IMR-90 (cell line): ENCODE results near the gene MS4A5. TPM values are rescaled to one million over a fixed set of nuclear protein-coding genes. Genes with fewer than 3 reads are reported as not detected.

Source experiments
- ATAC-seq: fragments of 200-7000 bp; cut with Tn5 transposase; 2 replicates; pipeline ENCODE4 v1.9.1; 2020; ENCODE audit warnings: low read depth, mild to moderate bottlenecking, moderate library complexity
- BruUV-seq: library from RNA; stranded (reverse); fragments of 400-500 nt; replicated peaks from 2 replicates; lab custom pipeline; 2021; lab: Mats Ljungman, UMichigan
- CTCF ChIA-PET: fragments of 300-600 bp; formaldehyde crosslinking; extraction: SDS; loops from one replicate; lab custom pipeline; 2021; ENCODE audit warnings: antibody characterized with exemption; lab: Yijun Ruan, JAX
- POLR2A ChIA-PET: fragments of 300-600 bp; sonication (Branson Sonifier 250); formaldehyde crosslinking; loops from one replicate; lab custom pipeline; 2022; ENCODE audit warnings: antibody characterized with exemption; ENCODE audit not compliant: unreplicated experiment; lab: Charles Lee
- DNase-seq: peaks from one replicate; pipeline ENCODE4 v3.0.0; 2013
- H2AFZ ChIP-seq: replicated peaks from 2 replicates; pipeline ENCODE3; 2013; ENCODE audit warnings: low read length, mild to moderate bottlenecking; ENCODE audit not compliant: poor library complexity
- H2AK5ac ChIP-seq: 2 replicates; pipeline ENCODE4 v1.6.1; 2013; ENCODE audit warnings: low read depth, low read length, inconsistent platforms
- H2AK9ac ChIP-seq: replicated peaks from 2 replicates; pipeline ENCODE3; 2013; ENCODE audit warnings: mild to moderate bottlenecking, low read depth, low read length, moderate library complexity; ENCODE audit not compliant: poor library complexity
- H2BK120ac ChIP-seq: 2 replicates; pipeline ENCODE4 v1.6.1; 2013; ENCODE audit warnings: low read depth, low read length, inconsistent platforms
- H2BK15ac ChIP-seq: 3 replicates; pipeline ENCODE4 v1.6.1; 2013; ENCODE audit warnings: low read depth, low read length, inconsistent platforms
- H2BK20ac ChIP-seq: 2 replicates; pipeline ENCODE4 v1.6.1; 2013; ENCODE audit warnings: low read depth, mild to moderate bottlenecking, inconsistent platforms, low read length, moderate library complexity
- H2BK5ac ChIP-seq: 2 replicates; pipeline ENCODE4 v1.6.1; 2013; ENCODE audit warnings: mild to moderate bottlenecking, low read depth, low read length, inconsistent platforms; ENCODE audit not compliant: poor library complexity, severe bottlenecking
- H3K14ac ChIP-seq: replicated peaks from 2 replicates; pipeline ENCODE4 v1.6.1; 2013; ENCODE audit warnings: low read depth, low read length, inconsistent platforms
- H3K18ac ChIP-seq: 2 replicates; pipeline ENCODE4 v1.6.1; 2013; ENCODE audit warnings: low read depth, low read length, control low read depth
- H3K23ac ChIP-seq: 2 replicates; pipeline ENCODE4 v1.6.1; 2013; ENCODE audit warnings: low read depth, low read length, inconsistent platforms
- H3K27ac ChIP-seq: 2 replicates; pipeline ENCODE4 v1.5.1; 2013; ENCODE audit warnings: mild to moderate bottlenecking, control low read depth, low read length; ENCODE audit not compliant: insufficient read depth
- H3K27me3 ChIP-seq: 2 replicates; pipeline ENCODE4 v1.6.1; 2013; ENCODE audit warnings: low read length; ENCODE audit not compliant: control insufficient read depth, insufficient read depth
- H3K36me3 ChIP-seq: 2 replicates; pipeline ENCODE4 v1.6.1; 2013; ENCODE audit warnings: low read length, mixed read lengths; ENCODE audit not compliant: control insufficient read depth, insufficient read depth
- H3K4ac ChIP-seq: 2 replicates; pipeline ENCODE4 v1.6.1; 2013; ENCODE audit warnings: low read depth, low read length, inconsistent platforms
- H3K4me1 ChIP-seq: 2 replicates; pipeline ENCODE4 v1.6.1; 2013; ENCODE audit warnings: low read length, mixed read lengths; ENCODE audit not compliant: control insufficient read depth, insufficient read depth
- H3K4me2 ChIP-seq: 2 replicates; pipeline ENCODE4 v1.6.1; 2013; ENCODE audit warnings: low read depth, mild to moderate bottlenecking, control low read depth, low read length, moderate library complexity
- H3K4me3 ChIP-seq: 2 replicates; pipeline ENCODE4 v1.5.1; 2013; ENCODE audit warnings: low read depth, mild to moderate bottlenecking, control low read depth, low read length, moderate library complexity; ENCODE audit not compliant: insufficient read depth
- H3K56ac ChIP-seq: 2 replicates; pipeline ENCODE4 v1.6.1; 2013; ENCODE audit warnings: low read length, inconsistent platforms; ENCODE audit not compliant: insufficient read depth; ENCODE audit errors: extremely low read depth
- H3K79me1 ChIP-seq, 2 experiments: 2 replicates each; pipeline ENCODE4 v1.6.1; 2013; ENCODE audit warnings: low read length in 2 of 2, inconsistent platforms in 1 of 2, low read depth in 1 of 2
- H3K9ac ChIP-seq: 2 replicates; pipeline ENCODE4 v1.6.1; 2013; ENCODE audit warnings: low read depth, low read length, control low read depth
- H3K9me1 ChIP-seq: 2 replicates; pipeline ENCODE4 v1.6.1; 2013; ENCODE audit warnings: low read length, inconsistent platforms; ENCODE audit not compliant: insufficient read depth
- H3K9me3 ChIP-seq: 2 replicates; pipeline ENCODE4 v1.6.1; 2013; ENCODE audit warnings: low read length; ENCODE audit not compliant: control insufficient read depth, insufficient read depth
- H4K20me1 ChIP-seq: 2 replicates; pipeline ENCODE4 v1.6.1; 2013; ENCODE audit warnings: low read length, inconsistent platforms; ENCODE audit not compliant: insufficient read depth
- H4K5ac ChIP-seq: 2 replicates; pipeline ENCODE4 v1.6.1; 2013; ENCODE audit warnings: mild to moderate bottlenecking, low read depth, low read length, control low read depth
- H4K8ac ChIP-seq, 2 experiments: 2 replicates each; pipeline ENCODE4 v1.6.1; 2013; ENCODE audit warnings: low read depth in 2 of 2, low read length in 2 of 2, control low read depth in 1 of 2, inconsistent platforms in 1 of 2
- H4K91ac ChIP-seq: 2 replicates; pipeline ENCODE4 v1.6.1; 2013; ENCODE audit warnings: low read depth, low read length, inconsistent platforms; ENCODE audit not compliant: insufficient read depth
- BHLHE40 ChIP-seq: fragments of 150-350 bp; IDR thresholded peaks from 2 replicates; pipeline ENCODE4 v1.6.1; 2016; ENCODE audit warnings: mild to moderate bottlenecking, low read depth, low read length
- CEBPB ChIP-seq: IDR thresholded peaks from 2 replicates; pipeline ENCODE4 v1.6.1; 2012; ENCODE audit warnings: low read depth, low read length, improper control_type of control experiment
- CHD1 ChIP-seq: IDR thresholded peaks from 2 replicates; pipeline ENCODE4 v1.6.1; 2012; ENCODE audit warnings: low read depth, low read length, improper control_type of control experiment
- CTCF ChIP-seq: conservative IDR thresholded peaks from 2 replicates; pipeline ENCODE4 v1.5.1; 2012; ENCODE audit warnings: mild to moderate bottlenecking, low read depth, low read length, improper control_type of control experiment
- ELK1 ChIP-seq: fragments of 150-350 bp; IDR thresholded peaks from 2 replicates; pipeline ENCODE4 v1.6.1; 2016; ENCODE audit warnings: low read depth, mild to moderate bottlenecking, low read length, moderate library complexity, borderline replicate concordance
- FOS ChIP-seq: fragments of 150-350 bp; IDR thresholded peaks from 2 replicates; pipeline ENCODE4 v1.6.1; 2016; ENCODE audit warnings: low read depth, low read length
- MAFK ChIP-seq: IDR thresholded peaks from 2 replicates; pipeline ENCODE4 v1.6.1; 2012; ENCODE audit warnings: low read depth, low read length, improper control_type of control experiment
- MAZ ChIP-seq: IDR thresholded peaks from 2 replicates; pipeline ENCODE4 v1.6.1; 2012; ENCODE audit warnings: low read depth, mild to moderate bottlenecking, low read length, improper control_type of control experiment, moderate library complexity, borderline replicate concordance
- MXI1 ChIP-seq: IDR thresholded peaks from 2 replicates; pipeline ENCODE4 v1.6.1; 2012; ENCODE audit warnings: low read depth, mild to moderate bottlenecking, low read length, moderate library complexity, borderline replicate concordance
- NFE2L2 ChIP-seq: fragments of 150-350 bp; IDR thresholded peaks from 2 replicates; pipeline ENCODE4 v1.6.1; 2016; ENCODE audit warnings: low read depth, mild to moderate bottlenecking, low read length
- POLR2A ChIP-seq: IDR thresholded peaks from 2 replicates; pipeline ENCODE4 v1.6.1; 2012; ENCODE audit warnings: mild to moderate bottlenecking, low read depth, low read length
- RAD21 ChIP-seq: IDR thresholded peaks from 2 replicates; pipeline ENCODE4 v1.6.1; 2012; ENCODE audit warnings: low read length, improper control_type of control experiment
- RCOR1 ChIP-seq: IDR thresholded peaks from 2 replicates; pipeline ENCODE4 v1.6.1; 2012; ENCODE audit warnings: mild to moderate bottlenecking, low read length, improper control_type of control experiment; ENCODE audit not compliant: insufficient replicate concordance
- RFX5 ChIP-seq: IDR thresholded peaks from 2 replicates; pipeline ENCODE4 v1.8.0; 2012; ENCODE audit warnings: low read depth, mild to moderate bottlenecking, low read length, moderate library complexity
- SMC3 ChIP-seq: fragments of 150-350 bp; IDR thresholded peaks from 2 replicates; pipeline ENCODE4 v1.6.1; 2016; ENCODE audit warnings: low read depth, mild to moderate bottlenecking, antibody characterized with exemption, low read length, moderate library complexity
- USF2 ChIP-seq: fragments of 150-350 bp; IDR thresholded peaks from 2 replicates; pipeline ENCODE4 v1.6.1; 2017; ENCODE audit warnings: mild to moderate bottlenecking, antibody characterized with exemption, low read length, low read depth
- WGBS, 2 experiments: methylation state at CpG; one replicate each; pipeline versions ENCODE4 v1.1.5 to v1.1.7; 2013; ENCODE audit warnings: missing lambda C conversion rate in 2 of 2; ENCODE audit not compliant: insufficient read length in 1 of 2; ENCODE audit errors: extremely low coverage in 2 of 2; 5-methylcytosine and 5-hydroxymethylcytosine counted together
- dilution Hi-C: fragments of 300-500 bp; cut with HindIII; formaldehyde crosslinking; loops from one replicate; pipeline ENCODE4 v1.14.3; 2018; ENCODE audit warnings: low sequenced_read_pairs; ENCODE audit not compliant: unreplicated experiment
- in situ Hi-C: fragments of 300-500 bp; cut with MboI; formaldehyde crosslinking; loops from 3 replicates; pipeline ENCODE4 v1.14.3; 2019; ENCODE audit warnings: low sequenced_read_pairs, inconsistent platforms, mixed read lengths
- intact Hi-C: fragments of 100-400 bp; cut with micrococcal nuclease; formaldehyde crosslinking; loops from 2 replicates; pipeline ENCODE4 v1.10.0; 2022
- polyA plus RNA-seq, 3 experiments: library from polyadenylated mRNA; depleted of rRNA; stranded (reverse); fragments of >200 nt; gene quantifications; 2 replicates each; pipeline ENCODE4 v1.2.3, GENCODE V29; 2012; ENCODE audit warnings: low replicate concordance in 1 of 3
- total RNA-seq: library from RNA; depleted of rRNA; stranded (reverse); fragments of >200 nt; gene quantifications from 2 replicates; pipeline ENCODE4 v1.2.3, GENCODE V29; 2012

The MS4A5 gene
- total and polyA plus RNA-seq, 2 of the 4 experiments (the other 2 are of a cell fraction): not detected

DNA sequence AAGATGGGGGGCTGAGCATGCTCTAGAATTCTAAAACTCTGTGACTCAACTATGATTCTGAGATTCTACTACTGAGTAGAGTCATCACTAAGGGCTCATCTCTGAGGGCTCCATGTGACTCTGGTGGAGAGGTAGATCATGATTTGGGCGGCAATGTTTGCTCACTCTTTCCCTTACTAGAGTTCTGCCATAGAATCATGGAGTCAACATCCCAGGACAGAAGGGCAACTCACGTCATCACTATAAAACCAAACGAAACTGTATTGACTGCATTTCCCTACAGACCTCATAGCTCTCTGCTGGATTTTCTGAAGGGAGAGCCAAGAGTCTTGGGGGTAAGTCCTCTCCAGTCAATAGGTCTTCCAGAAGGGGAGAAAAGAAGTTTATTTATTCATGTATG is 33.0 kb upstream of the MS4A5 start, which contains the start of gene MS4A14:
Gene MS4A14 (plus strand): TSS at position 78 of the 400 bp plus-strand sequence. CDS start 120 bp downstream, at position 198.
- POLR2A ChIA-PET: no interaction called here

More for the DNA sequence above, 33.0 kb upstream of the MS4A5 start, which contains the start of gene MS4A14:
- Histone ChIP-seq H3K4me2 (no peak within 1 kb of the TSS), H4K5ac (no peak within 1 kb of the TSS), H4K20me1 (no peaks in the 10 kb centered on the region), H3K56ac (no peak within 1 kb of the TSS), H3K23ac (no peak within 1 kb of the TSS), H2AK9ac (no peak within 1 kb of the TSS), H3K4me1 (no peaks in the 10 kb centered on the region), H2AK5ac (no peak within 1 kb of the TSS), H2BK120ac (no peak within 1 kb of the TSS), H3K79me1 (no peaks in the 10 kb centered on the region), H3K27ac (no peak within 1 kb of the TSS), H3K27me3 (no peaks in the 10 kb centered on the region), H3K9ac (no peak within 1 kb of the TSS), H2BK5ac (no peak within 1 kb of the TSS), H2BK20ac (no peak within 1 kb of the TSS), H4K8ac (no peak within 1 kb of the TSS), H3K4me3 (no peak within 1 kb of the TSS), H3K9me1 (no peaks in the 10 kb centered on the region), H3K4ac (no peak within 1 kb of the TSS), H3K36me3 (no peaks in the 10 kb centered on the region), H2AFZ (no peak within 1 kb of the TSS), H3K14ac (no peak within 1 kb of the TSS), H3K9me3 (peaks cover 2% of the 10 kb centered on the region), H4K91ac (no peak within 1 kb of the TSS), H3K18ac (no peak within 1 kb of the TSS), H2BK15ac (no peak within 1 kb of the TSS)
- dilution Hi-C loops: no loop called here
- WGBS, 2 experiments: no CpG with 5 or more reads among the region's 3 CpGs
- no peak for ATAC-seq
- in situ Hi-C loops: no loop called here
- intact Hi-C loops: no loop called here
- TF ChIP-seq MXI1 (no peak), CTCF (no peak), RFX5 (no peak), NFE2L2 (no peak), USF2 (no peak), BHLHE40 (no peak), SMC3 (no peak), CHD1 (no peak), ELK1 (no peak), CEBPB (no peak), MAFK (no peak), POLR2A (no peak), MAZ (no peak), FOS (no peak), RCOR1 (no peak), RAD21 (no peak)
- DNase-seq: no peak
- CTCF ChIA-PET: no interaction called here
- BruUV-seq: no TSS peak
